ENCODE data around the gene COL28A1. TPM values are rescaled to one million over a fixed set of nuclear protein-coding genes. Genes with fewer than 3 reads are reported as not detected.
"Not testable (repeated sequence)": the region's sequence is repeated elsewhere in the genome, so short reads cannot be mapped to it uniquely, and the experiment has no call there.

The COL28A1 gene
- polyA plus RNA-seq, 4 donors = 1.1 to 3.1 (median 1.5) TPM

- 61 to 82% (median 64%) methylated on average over 26 of the region's 26 CpGs for WGBS, 3 donors
- Histone ChIP-seq H3K4me1 (ENCODE audit: control insufficient read depth in 3 of 3, insufficient read depth in 2 of 3, low read depth in 1 of 3, low read length in 2 of 3) (peaks cover 3 to 12% (median 12%) of the 10 kb centered on the region in 3 donors), H3K9me3 (ENCODE audit: control insufficient read depth in 2 of 2, insufficient read depth in 1 of 2, low read depth in 1 of 2, low read length in 1 of 2) (no peaks in the 10 kb centered on the region)
Measured at GRCh38 chr7:7565746-7566650, 30.3 kb upstream of the COL28A1 start.

DNA sequence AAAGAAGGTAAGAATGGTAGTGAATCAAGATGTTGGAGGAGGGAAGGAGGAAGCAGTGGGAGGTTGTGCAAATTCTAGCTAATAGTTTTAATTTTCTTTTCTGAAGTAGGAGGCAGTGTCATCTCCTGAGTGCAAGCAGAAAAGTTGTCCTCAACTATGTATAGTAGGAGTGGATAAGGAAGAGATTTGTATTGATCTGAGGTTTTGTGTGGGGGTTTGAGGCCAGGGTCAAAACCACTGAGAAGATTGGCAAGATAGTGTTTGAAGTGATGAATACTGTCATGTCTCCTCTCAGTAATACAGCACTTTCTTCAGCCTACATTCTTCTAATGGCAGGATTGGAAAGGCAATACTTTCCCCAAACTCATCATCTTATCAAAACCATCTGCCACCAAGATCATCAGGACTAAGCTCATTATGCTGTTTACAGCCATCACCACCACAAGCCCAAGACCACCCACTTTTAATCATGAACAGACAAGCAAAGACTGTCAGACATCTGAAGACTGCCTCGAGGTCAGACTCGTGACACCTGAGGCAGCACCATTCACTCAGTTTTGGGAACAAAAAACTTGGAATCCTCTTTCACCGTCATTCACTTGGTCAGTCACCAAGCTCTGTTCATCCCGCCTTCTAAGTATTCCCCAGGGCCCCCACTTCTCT is 29.5 kb upstream of the COL28A1 start:
- FAIRE-seq (no peak), DNase-seq (no peak)
- peaks cover 3 to 12% (median 12%) of the 10 kb centered on the region in 3 donors for H3K4me1 ChIP-seq (ENCODE audit: control insufficient read depth in 3 of 3, insufficient read depth in 2 of 3, low read depth in 1 of 3, low read length in 2 of 3)
- H3K27ac ChIP-seq (ENCODE audit: low read depth in 1 of 3, low read length in 2 of 3) = no peak overlapping the region
- no peaks in the 10 kb centered on the region for H3K36me3 ChIP-seq (ENCODE audit: control insufficient read depth in 3 of 3, insufficient read depth in 2 of 3, low read depth in 1 of 3, low read length in 3 of 3)
- no peaks in the 10 kb centered on the region for H3K27me3 ChIP-seq (ENCODE audit: control insufficient read depth in 3 of 3, insufficient read depth in 3 of 3, low read length in 3 of 3)
- H3K9me3 ChIP-seq (ENCODE audit: control insufficient read depth in 2 of 2, insufficient read depth in 1 of 2, low read depth in 1 of 2, low read length in 1 of 2) = no peaks in the 10 kb centered on the region
- H3K4me3 ChIP-seq (ENCODE audit: low read depth in 1 of 3, low read length in 3 of 3) = no peak overlapping the region
- WGBS, 3 donors = 93 to 99% (median 96%) methylated on average over 4 of the region's 4 CpGs

More at GRCh38 chr7:7565746-7566650, 30.3 kb upstream of the COL28A1 start:
- Histone ChIP-seq H3K27me3 (ENCODE audit: control insufficient read depth in 3 of 3, insufficient read depth in 3 of 3, low read length in 3 of 3) (no peaks in the 10 kb centered on the region), H3K27ac (ENCODE audit: low read depth in 1 of 3, low read length in 2 of 3) (peak overlapping the region; percentile 83 to 96 (median 96)), H3K36me3 (ENCODE audit: control insufficient read depth in 3 of 3, insufficient read depth in 2 of 3, low read depth in 1 of 3, low read length in 3 of 3) (peaks cover 0 to 3% (median 0%) of the 10 kb centered on the region in 3 donors), H3K4me3 (ENCODE audit: low read depth in 1 of 3, low read length in 3 of 3) (peak overlapping the region in 2 of 3 donors; percentile 75 to 97)
- FAIRE-seq (no peak), DNase-seq (peak in 1 of 2 donors; percentile 81)

DNA sequence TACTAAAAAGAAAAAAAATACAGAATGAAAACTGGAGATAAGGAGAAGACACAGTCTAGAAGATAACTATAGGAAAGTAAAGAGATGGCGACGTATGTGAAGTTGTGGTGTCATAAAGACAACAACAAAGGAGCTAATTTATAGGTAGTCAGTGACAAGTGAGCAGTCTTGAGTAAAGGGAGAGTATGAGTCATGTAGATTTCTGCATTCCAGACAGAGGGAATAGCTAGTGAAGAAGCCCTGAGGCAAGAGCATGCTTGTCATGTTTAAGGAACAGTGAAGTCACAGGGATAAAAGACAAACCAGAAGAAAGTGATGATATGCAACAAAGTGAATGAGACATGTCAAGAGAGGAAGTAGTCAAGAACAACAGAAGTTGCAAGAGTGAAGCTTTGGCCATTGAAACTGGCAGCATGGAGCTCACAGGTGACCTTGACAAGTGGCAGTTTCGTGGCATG is 28.7 kb upstream of the COL28A1 start:
- Histone ChIP-seq H3K9me3 (ENCODE audit: control insufficient read depth in 2 of 2, insufficient read depth in 1 of 2, low read depth in 1 of 2, low read length in 1 of 2) (no peaks in the 10 kb centered on the region), H3K27me3 (ENCODE audit: control insufficient read depth in 3 of 3, insufficient read depth in 3 of 3, low read length in 3 of 3) (no peaks in the 10 kb centered on the region), H3K4me1 (ENCODE audit: control insufficient read depth in 3 of 3, insufficient read depth in 2 of 3, low read depth in 1 of 3, low read length in 2 of 3) (peaks cover 3 to 12% (median 9%) of the 10 kb centered on the region in 3 donors), H3K4me3 (ENCODE audit: low read depth in 1 of 3, low read length in 3 of 3) (no peak overlapping the region), H3K36me3 (ENCODE audit: control insufficient read depth in 3 of 3, insufficient read depth in 2 of 3, low read depth in 1 of 3, low read length in 3 of 3) (no peaks in the 10 kb centered on the region), H3K27ac (ENCODE audit: low read depth in 1 of 3, low read length in 2 of 3) (peak overlapping the region in 1 of 3 donors; percentile 41)
- FAIRE-seq (no peak), DNase-seq (peak in 1 of 2 donors; percentile 60)
- 74 to 92% (median 83%) methylated on average over 3 of the region's 3 CpGs for WGBS, 3 donors

- peak overlapping the region in 1 of 3 donors; percentile 41 for H3K27ac ChIP-seq (ENCODE audit: low read depth in 1 of 3, low read length in 2 of 3)
- H3K4me3 ChIP-seq (ENCODE audit: low read depth in 1 of 3, low read length in 3 of 3) = no peak overlapping the region
- no peaks in the 10 kb centered on the region for H3K27me3 ChIP-seq (ENCODE audit: control insufficient read depth in 3 of 3, insufficient read depth in 3 of 3, low read length in 3 of 3)
- H3K9me3 ChIP-seq (ENCODE audit: control insufficient read depth in 2 of 2, insufficient read depth in 1 of 2, low read depth in 1 of 2, low read length in 1 of 2) = no peaks in the 10 kb centered on the region
- H3K36me3 ChIP-seq (ENCODE audit: control insufficient read depth in 3 of 3, insufficient read depth in 2 of 3, low read depth in 1 of 3, low read length in 3 of 3) = no peaks in the 10 kb centered on the region
- H3K4me1 ChIP-seq (ENCODE audit: control insufficient read depth in 3 of 3, insufficient read depth in 2 of 3, low read depth in 1 of 3, low read length in 2 of 3) = peaks cover 3 to 12% (median 6%) of the 10 kb centered on the region in 3 donors
- no peak for FAIRE-seq
- no peak for DNase-seq
Measured at GRCh38 chr7:7563813-7564212, 28.1 kb upstream of the COL28A1 start.

- FAIRE-seq (no peak), DNase-seq (no peak)
- no peak overlapping the region for H3K27ac ChIP-seq (ENCODE audit: low read depth in 1 of 3, low read length in 2 of 3)
- peaks cover 0 to 10% (median 4%) of the 10 kb centered on the region in 3 donors for H3K4me1 ChIP-seq (ENCODE audit: control insufficient read depth in 3 of 3, insufficient read depth in 2 of 3, low read depth in 1 of 3, low read length in 2 of 3)
- H3K36me3 ChIP-seq (ENCODE audit: control insufficient read depth in 3 of 3, insufficient read depth in 2 of 3, low read depth in 1 of 3, low read length in 3 of 3) = no peaks in the 10 kb centered on the region
- H3K4me3 ChIP-seq (ENCODE audit: low read depth in 1 of 3, low read length in 3 of 3) = no peak overlapping the region
- WGBS, 3 donors = 55 to 78% (median 67%) methylated on average over 5 of the region's 5 CpGs
- no peaks in the 10 kb centered on the region for H3K27me3 ChIP-seq (ENCODE audit: control insufficient read depth in 3 of 3, insufficient read depth in 3 of 3, low read length in 3 of 3)
- H3K9me3 ChIP-seq (ENCODE audit: control insufficient read depth in 2 of 2, insufficient read depth in 1 of 2, low read depth in 1 of 2, low read length in 1 of 2) = no peaks in the 10 kb centered on the region
Measured at GRCh38 chr7:7563269-7563668, 27.6 kb upstream of the COL28A1 start.

GRCh38 chr7:7562736-7563135 is 27.1 kb upstream of the COL28A1 start:
- WGBS, 3 donors = 71 to 86% (median 83%) methylated on average over 3 of the region's 3 CpGs
- DNase-seq (no peak), FAIRE-seq (no peak)
- Histone ChIP-seq H3K9me3 (ENCODE audit: control insufficient read depth in 2 of 2, insufficient read depth in 1 of 2, low read depth in 1 of 2, low read length in 1 of 2) (no peaks in the 10 kb centered on the region), H3K27me3 (ENCODE audit: control insufficient read depth in 3 of 3, insufficient read depth in 3 of 3, low read length in 3 of 3) (no peaks in the 10 kb centered on the region), H3K4me1 (ENCODE audit: control insufficient read depth in 3 of 3, insufficient read depth in 2 of 3, low read depth in 1 of 3, low read length in 2 of 3) (peaks cover 0 to 5% (median 0%) of the 10 kb centered on the region in 3 donors), H3K27ac (ENCODE audit: low read depth in 1 of 3, low read length in 2 of 3) (no peak overlapping the region), H3K4me3 (ENCODE audit: low read depth in 1 of 3, low read length in 3 of 3) (no peak overlapping the region), H3K36me3 (ENCODE audit: control insufficient read depth in 3 of 3, insufficient read depth in 2 of 3, low read depth in 1 of 3, low read length in 3 of 3) (no peaks in the 10 kb centered on the region)

DNA sequence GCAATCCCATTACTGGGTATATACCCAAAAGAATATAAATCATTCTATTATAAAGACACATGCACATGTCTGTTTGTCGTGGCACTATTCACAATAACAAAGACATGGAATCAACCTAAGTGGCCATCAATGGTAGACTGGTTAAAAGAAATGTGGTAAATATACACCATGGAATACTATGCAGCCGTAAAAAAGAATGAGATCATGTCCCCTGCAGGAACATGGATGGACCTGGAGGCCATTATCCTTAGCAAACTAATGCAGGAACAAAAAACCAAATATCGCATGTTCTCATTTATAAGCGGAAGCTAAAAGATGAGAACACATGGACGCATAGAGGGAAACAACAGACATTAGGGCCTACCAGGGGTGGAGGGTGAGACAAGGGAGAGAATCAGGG is 25.9 kb upstream of the COL28A1 start:
- H3K4me3 ChIP-seq (ENCODE audit: low read depth in 1 of 3, low read length in 3 of 3); DNase-seq; FAIRE-seq; H3K36me3 ChIP-seq (ENCODE audit: control insufficient read depth in 3 of 3, insufficient read depth in 2 of 3, low read depth in 1 of 3, low read length in 3 of 3); H3K4me1 ChIP-seq (ENCODE audit: control insufficient read depth in 3 of 3, insufficient read depth in 2 of 3, low read depth in 1 of 3, low read length in 2 of 3); H3K9me3 ChIP-seq (ENCODE audit: control insufficient read depth in 2 of 2, insufficient read depth in 1 of 2, low read depth in 1 of 2, low read length in 1 of 2); H3K27ac ChIP-seq (ENCODE audit: low read depth in 1 of 3, low read length in 2 of 3); H3K27me3 ChIP-seq (ENCODE audit: control insufficient read depth in 3 of 3, insufficient read depth in 3 of 3, low read length in 3 of 3): not testable (repeated sequence)
- WGBS, 3 donors = 97 to 98% (median 98%) methylated on average over 5 of the region's 5 CpGs

DNA sequence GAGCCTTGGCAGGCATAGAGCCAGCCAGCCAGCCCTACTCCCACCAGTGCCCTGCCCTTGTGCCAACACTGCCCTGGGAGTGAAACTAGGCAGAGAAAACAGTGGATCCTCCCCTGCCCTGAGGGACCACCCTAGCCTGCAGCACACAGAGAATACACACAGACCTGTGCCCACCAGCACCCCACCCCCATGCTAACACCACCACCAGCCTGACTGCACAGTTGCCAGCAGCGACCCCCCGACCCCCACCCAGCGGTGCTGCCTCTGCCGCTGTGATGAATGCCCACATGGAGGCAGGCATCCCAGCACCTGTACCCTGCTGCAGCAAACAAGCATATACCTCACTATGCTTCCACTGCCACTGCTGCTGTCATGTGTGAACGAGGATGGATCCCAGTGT is 21.6 kb upstream of the COL28A1 start:
- H3K4me1 ChIP-seq (ENCODE audit: control insufficient read depth in 3 of 3, insufficient read depth in 2 of 3, low read depth in 1 of 3, low read length in 2 of 3) = no peaks in the 10 kb centered on the region
- H3K36me3 ChIP-seq (ENCODE audit: control insufficient read depth in 3 of 3, insufficient read depth in 2 of 3, low read depth in 1 of 3, low read length in 3 of 3) = no peaks in the 10 kb centered on the region
- no peak for FAIRE-seq
- no peak overlapping the region for H3K27ac ChIP-seq (ENCODE audit: low read depth in 1 of 3, low read length in 2 of 3)
- 86 to 92% (median 89%) methylated on average over 5 of the region's 5 CpGs for WGBS, 3 donors
- H3K27me3 ChIP-seq (ENCODE audit: control insufficient read depth in 3 of 3, insufficient read depth in 3 of 3, low read length in 3 of 3) = no peaks in the 10 kb centered on the region
- no peak overlapping the region for H3K4me3 ChIP-seq (ENCODE audit: low read depth in 1 of 3, low read length in 3 of 3)
- H3K9me3 ChIP-seq (ENCODE audit: control insufficient read depth in 2 of 2, insufficient read depth in 1 of 2, low read depth in 1 of 2, low read length in 1 of 2) = peaks cover 0 to 4% of the 10 kb centered on the region in 2 donors
- DNase-seq = no peak
